Measurements from ENCODE around the gene CTU2. TPM values are rescaled to one million over a fixed set of nuclear protein-coding genes. Genes with fewer than 3 reads are reported as not detected.

CTU2 gene
- total RNA-seq, 1 experiment from 2014 or later: 24.8 TPM

DNA sequence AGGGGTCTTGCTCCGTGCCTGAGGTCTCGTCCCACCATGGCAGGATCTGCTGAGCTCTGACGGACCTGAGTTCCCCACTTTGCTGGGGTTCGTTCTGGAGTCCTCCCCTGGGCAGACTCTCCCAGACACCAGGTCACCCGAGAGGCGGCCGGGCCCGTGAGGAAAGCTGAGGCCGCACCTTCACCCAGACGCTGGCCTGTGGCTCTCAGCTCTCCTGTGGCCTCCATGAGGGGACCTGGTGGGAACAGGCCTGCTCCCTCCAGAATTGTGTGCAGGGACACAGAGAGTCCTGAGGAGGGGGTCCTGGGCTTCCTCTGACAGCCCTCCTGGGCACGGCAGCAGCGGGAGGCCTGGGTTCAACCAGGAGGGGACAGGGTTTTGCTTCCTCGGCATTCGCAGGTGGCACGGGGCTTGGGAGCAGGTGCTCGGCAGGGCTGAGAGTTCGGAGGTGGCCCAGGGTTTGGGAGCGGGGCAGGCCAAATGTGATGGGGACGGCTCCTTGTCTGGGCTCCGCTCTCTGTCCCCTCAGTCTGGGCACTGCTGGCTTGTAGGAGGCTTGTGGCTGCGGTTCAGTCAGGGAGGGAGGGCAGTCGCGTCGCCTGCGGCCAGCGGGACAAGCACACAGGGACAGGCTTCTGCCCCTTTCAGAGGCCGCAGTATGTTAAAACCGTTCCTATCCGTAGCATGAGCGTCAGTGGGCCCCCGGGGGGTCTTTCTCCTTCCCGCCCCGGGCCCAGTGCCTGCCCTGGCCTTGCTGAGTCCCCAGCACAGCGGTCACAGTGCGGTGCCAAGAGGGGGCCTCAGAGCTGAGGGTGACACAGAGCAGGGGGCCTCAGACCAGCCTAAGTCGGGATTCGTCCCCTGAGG is 11.8 kb upstream of the CTU2 start:
- ChIA-PET POLR2A (no interaction called here), CTCF (no interaction called here)
- Histone ChIP-seq H3K4me1 (ENCODE audit: control insufficient read depth, insufficient read depth, low read length) (no peaks in the 10 kb centered on the region), H3K4me3 (ENCODE audit: low read depth in 2 of 2, low read length in 2 of 2) (no peak overlapping the region), H3K27ac (ENCODE audit: low read length) (no peak overlapping the region), H3K36me3 (ENCODE audit: control insufficient read depth, insufficient read depth, low read length) (no peaks in the 10 kb centered on the region), H3K9me3 (ENCODE audit: control insufficient read depth, insufficient read depth, low read depth, low read length) (no peaks in the 10 kb centered on the region), H3K27me3 (ENCODE audit: control insufficient read depth, insufficient read depth, low read length) (no peaks in the 10 kb centered on the region)
- BruUV-seq (replicated peaks): no TSS peak
- no peak for TF ChIP-seq SIN3A (IDR thresholded peaks at IDR 0.05; ENCODE audit: borderline replicate concordance, insufficient read depth, low read depth, low read length)
- no peak for TF ChIP-seq TCF7L2 (IDR thresholded peaks at IDR 0.05; ENCODE audit: low read depth, low read length)
- TF ChIP-seq, protein P1, sequence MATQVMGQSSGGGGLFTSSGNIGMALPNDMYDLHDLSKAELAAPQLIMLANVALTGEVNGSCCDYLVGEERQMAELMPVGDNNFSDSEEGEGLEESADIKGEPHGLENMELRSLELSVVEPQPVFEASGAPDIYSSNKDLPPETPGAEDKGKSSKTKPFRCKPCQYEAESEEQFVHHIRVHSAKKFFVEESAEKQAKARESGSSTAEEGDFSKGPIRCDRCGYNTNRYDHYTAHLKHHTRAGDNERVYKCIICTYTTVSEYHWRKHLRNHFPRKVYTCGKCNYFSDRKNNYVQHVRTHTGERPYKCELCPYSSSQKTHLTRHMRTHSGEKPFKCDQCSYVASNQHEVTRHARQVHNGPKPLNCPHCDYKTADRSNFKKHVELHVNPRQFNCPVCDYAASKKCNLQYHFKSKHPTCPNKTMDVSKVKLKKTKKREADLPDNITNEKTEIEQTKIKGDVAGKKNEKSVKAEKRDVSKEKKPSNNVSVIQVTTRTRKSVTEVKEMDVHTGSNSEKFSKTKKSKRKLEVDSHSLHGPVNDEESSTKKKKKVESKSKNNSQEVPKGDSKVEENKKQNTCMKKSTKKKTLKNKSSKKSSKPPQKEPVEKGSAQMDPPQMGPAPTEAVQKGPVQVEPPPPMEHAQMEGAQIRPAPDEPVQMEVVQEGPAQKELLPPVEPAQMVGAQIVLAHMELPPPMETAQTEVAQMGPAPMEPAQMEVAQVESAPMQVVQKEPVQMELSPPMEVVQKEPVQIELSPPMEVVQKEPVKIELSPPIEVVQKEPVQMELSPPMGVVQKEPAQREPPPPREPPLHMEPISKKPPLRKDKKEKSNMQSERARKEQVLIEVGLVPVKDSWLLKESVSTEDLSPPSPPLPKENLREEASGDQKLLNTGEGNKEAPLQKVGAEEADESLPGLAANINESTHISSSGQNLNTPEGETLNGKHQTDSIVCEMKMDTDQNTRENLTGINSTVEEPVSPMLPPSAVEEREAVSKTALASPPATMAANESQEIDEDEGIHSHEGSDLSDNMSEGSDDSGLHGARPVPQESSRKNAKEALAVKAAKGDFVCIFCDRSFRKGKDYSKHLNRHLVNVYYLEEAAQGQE (IDR thresholded peaks at IDR 0.05; ENCODE audit: insufficient read depth in 1 of 2, low read depth in 2 of 2, low read length in 1 of 2): no peak
- no peak for TF ChIP-seq POLR2AphosphoS5 (IDR thresholded peaks at IDR 0.05; ENCODE audit: low read depth, low read length)
- no peak for TF ChIP-seq CTCF (IDR thresholded peaks at IDR 0.05)
- in situ Hi-C loops (cut with HindIII; ENCODE audit: low pct_unique_long_range_greater_than_20kb, low sequenced_read_pairs) (no loop called here), intact Hi-C loops (cut with micrococcal nuclease; ENCODE audit: unreplicated experiment) (no loop called here)
- ATAC-seq (no peak), DNase-seq (ENCODE audit: low read depth, low spot score) (no peak)

DNA sequence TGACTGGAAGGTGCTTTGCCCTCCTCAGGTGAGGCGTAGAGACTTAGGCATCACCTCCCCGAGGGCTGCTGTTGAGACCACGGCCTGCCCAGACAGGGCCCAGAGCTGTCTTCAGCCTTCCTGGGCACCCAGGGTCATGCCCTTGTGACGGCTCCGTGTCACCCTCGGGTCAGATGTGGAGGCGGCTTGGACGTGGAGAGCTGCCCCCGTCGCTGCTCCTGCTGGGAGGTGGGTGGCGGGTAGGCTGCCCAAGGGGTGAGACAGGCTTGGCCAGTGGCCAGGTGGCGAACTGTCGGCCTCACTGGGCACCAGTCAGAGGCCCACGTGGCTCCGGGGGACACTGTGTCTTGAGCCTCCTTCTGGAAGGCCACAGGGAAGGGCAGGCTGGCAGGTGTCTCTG is 11.1 kb upstream of the CTU2 start:
- Histone ChIP-seq H3K4me1 (ENCODE audit: control insufficient read depth, insufficient read depth, low read length) (no peaks in the 10 kb centered on the region), H3K36me3 (ENCODE audit: control insufficient read depth, insufficient read depth, low read length) (no peaks in the 10 kb centered on the region), H3K4me3 (ENCODE audit: low read depth in 2 of 2, low read length in 2 of 2) (no peak overlapping the region), H3K9me3 (ENCODE audit: control insufficient read depth, insufficient read depth, low read depth, low read length) (no peaks in the 10 kb centered on the region), H3K27ac (ENCODE audit: low read length) (no peak overlapping the region), H3K27me3 (ENCODE audit: control insufficient read depth, insufficient read depth, low read length) (no peaks in the 10 kb centered on the region)
- ChIA-PET CTCF (no interaction called here), POLR2A (no interaction called here)
- in situ Hi-C loops (cut with HindIII; ENCODE audit: low pct_unique_long_range_greater_than_20kb, low sequenced_read_pairs) (no loop called here), intact Hi-C loops (cut with micrococcal nuclease; ENCODE audit: unreplicated experiment) (no loop called here)
- TF ChIP-seq, protein P1 (IDR thresholded peaks at IDR 0.05; ENCODE audit: insufficient read depth in 1 of 2, low read depth in 2 of 2, low read length in 1 of 2): no peak
- TF ChIP-seq CTCF (IDR thresholded peaks at IDR 0.05) (no peak), SIN3A (IDR thresholded peaks at IDR 0.05; ENCODE audit: borderline replicate concordance, insufficient read depth, low read depth, low read length) (no peak), TCF7L2 (IDR thresholded peaks at IDR 0.05; ENCODE audit: low read depth, low read length) (no peak), POLR2AphosphoS5 (IDR thresholded peaks at IDR 0.05; ENCODE audit: low read depth, low read length) (no peak)
- DNase-seq (ENCODE audit: low read depth, low spot score): no peak
- BruUV-seq (replicated peaks): no TSS peak
- no peak for ATAC-seq
